ENCODE data around the gene PSMG4.

Gene PSMG4

DNA sequence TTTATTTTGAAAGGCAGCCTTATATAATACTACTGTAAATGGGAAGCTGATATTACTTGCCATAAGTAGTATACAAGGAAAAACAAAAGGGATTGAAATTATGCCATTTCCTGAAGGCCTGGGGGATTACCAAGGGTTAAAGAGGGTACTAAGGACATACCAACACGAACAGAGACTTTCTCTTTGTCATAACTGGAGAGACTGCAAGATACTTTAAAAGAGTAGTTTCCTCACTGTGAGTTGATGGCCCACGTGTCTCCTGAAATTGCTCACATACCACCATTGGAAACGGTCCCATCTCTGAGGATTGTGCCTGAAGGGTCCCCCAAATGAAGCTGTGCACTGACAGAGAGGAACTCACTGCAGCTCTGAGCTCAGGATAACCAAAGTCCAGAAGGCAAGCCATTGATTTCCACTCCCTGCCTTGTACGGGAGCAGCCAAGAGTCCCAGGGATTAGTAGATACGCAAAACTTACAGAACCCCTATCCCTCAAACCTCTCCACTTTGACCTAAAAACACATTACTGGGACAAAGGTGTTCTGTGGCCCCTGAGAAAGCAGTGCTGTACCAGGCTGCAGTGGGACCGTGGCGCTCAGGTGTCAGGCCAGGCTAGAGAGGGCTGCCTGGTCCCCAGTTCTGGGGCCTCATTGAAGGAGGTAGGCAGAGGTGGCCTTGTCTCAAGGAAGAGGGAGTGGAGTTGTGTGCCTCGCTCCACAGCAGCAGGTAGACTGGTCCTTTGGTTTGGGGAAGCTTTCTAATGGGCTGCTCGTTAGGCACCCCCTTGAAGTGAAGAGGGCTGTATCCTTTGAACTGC, 15.2 kb downstream of the PSMG4 start:
- no peak overlapping the region for H3K4me3 ChIP-seq (ENCODE audit: low read depth, low read length)
- no peak for TF ChIP-seq CTCF (IDR thresholded peaks at IDR 0.05; ENCODE audit: low read depth, low read length, missing control alignments)
- no peak for DNase-seq (ENCODE audit: low read depth)

- no peak for TF ChIP-seq CTCF (IDR thresholded peaks at IDR 0.05; ENCODE audit: low read depth, low read length, missing control alignments)
- no peak for DNase-seq (ENCODE audit: low read depth)
- H3K4me3 ChIP-seq (ENCODE audit: low read depth, low read length), result no peak overlapping the region
These were observed 17.7 kb downstream of the PSMG4 start for GRCh38 chr6:3276174-3277167.

GRCh38 chr6:3277251-3277650, 18.5 kb downstream of the PSMG4 start:
- no peak for TF ChIP-seq CTCF (IDR thresholded peaks at IDR 0.05; ENCODE audit: low read depth, low read length, missing control alignments)
- DNase-seq (ENCODE audit: low read depth), result no peak
- no peak overlapping the region for H3K4me3 ChIP-seq (ENCODE audit: low read depth, low read length)

DNA sequence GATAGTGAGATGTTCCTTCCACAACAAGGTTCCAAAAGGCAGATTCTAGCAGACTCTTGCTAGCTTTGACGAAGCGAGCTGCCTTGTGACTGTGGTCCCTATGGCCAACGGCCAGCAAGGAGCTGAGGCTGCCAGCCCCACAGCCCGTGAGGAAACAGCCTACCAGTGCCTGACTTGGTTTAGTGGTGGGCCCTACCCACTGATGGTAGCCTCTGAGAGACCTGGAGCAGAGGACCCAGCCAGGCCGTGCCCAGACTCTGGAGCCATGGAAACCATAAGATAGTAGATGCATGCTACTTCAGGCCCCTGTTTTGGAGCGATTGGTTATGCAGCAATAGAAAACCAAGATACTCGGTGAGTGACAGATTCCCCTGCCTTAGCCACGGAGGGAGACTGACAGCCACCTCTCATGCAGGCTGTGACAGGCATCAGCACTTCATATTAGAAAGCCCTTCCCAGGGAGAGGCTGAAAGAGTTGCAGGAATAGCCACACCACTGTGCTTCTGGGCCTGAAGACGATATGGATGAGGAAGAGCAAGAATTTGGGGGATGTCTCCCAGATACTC, 19.2 kb downstream of the PSMG4 start:
- TF ChIP-seq CTCF (IDR thresholded peaks at IDR 0.05; ENCODE audit: low read depth, low read length, missing control alignments), result no peak
- H3K4me3 ChIP-seq (ENCODE audit: low read depth, low read length), result no peak overlapping the region
- no peak for DNase-seq (ENCODE audit: low read depth)

- no peak for DNase-seq (ENCODE audit: low read depth)
- TF ChIP-seq CTCF (IDR thresholded peaks at IDR 0.05; ENCODE audit: low read depth, low read length, missing control alignments), result no peak
- no peak overlapping the region for H3K4me3 ChIP-seq (ENCODE audit: low read depth, low read length)
These were observed 19.9 kb downstream of the PSMG4 start for GRCh38 chr6:3278691-3279090.

DNA sequence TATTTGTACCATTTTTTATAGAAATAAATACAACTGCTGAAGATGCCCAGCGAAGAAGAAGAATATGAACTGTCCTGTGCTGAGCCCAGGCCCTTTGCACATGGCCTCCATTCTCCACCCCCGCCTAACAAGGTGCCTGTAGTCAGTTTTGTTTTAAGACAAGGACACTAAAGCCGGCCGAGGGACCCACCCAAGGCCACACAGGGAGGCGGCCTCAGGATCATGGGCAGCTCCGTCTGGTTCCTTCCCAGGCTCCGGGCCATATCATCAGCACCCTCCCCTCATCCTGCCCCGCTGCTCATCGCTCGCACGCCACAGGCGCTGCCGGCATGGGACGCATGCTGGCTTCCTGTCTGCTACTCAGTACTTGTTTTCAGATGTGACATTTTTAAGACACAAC, 21.3 kb downstream of the PSMG4 start:
- TF ChIP-seq CTCF (IDR thresholded peaks at IDR 0.05; ENCODE audit: low read depth, low read length, missing control alignments), result no peak
- no peak for DNase-seq (ENCODE audit: low read depth)
- no peak overlapping the region for H3K4me3 ChIP-seq (ENCODE audit: low read depth, low read length)

Data from GM12864 (cell line).